ENCODE data around the gene C20orf204.
A peak's percentile ranks its signal among the peaks of the same experiment; 100 is the strongest.

The C20orf204 gene

GRCh38 chr20:64055396-64055892 lies 19.5 kb downstream of the C20orf204 start:
- no peak overlapping the region for H3K9ac ChIP-seq (ENCODE audit: insufficient read length)
- no peaks in the 10 kb centered on the region for H3K36me3 ChIP-seq (ENCODE audit: insufficient read depth, low read length)
- H3K9me3 ChIP-seq (ENCODE audit: low read depth, low read length) = no peaks in the 10 kb centered on the region
- no peak overlapping the region; the same call in 1 of the 2 replicates for H3K27ac ChIP-seq
- H3K4me3 ChIP-seq = no peak overlapping the region
- TF ChIP-seq POLR2AphosphoS5 (IDR thresholded peaks at IDR 0.05; ENCODE audit: borderline replicate concordance, low read depth, low read length) (no peak), EZH2 (IDR thresholded peaks at IDR 0.05) (no peak), FOXP2 (optimal IDR thresholded peaks at IDR 0.05; ENCODE audit: control extremely low read depth, extremely low read length, insufficient read depth) (no peak)
- DNase-seq (ENCODE audit: low read depth, low spot score) = no peak

- no peaks in the 10 kb centered on the region for H3K9me3 ChIP-seq (ENCODE audit: low read depth, low read length)
- H3K9ac ChIP-seq (ENCODE audit: insufficient read length) = no peak overlapping the region
- H3K36me3 ChIP-seq (ENCODE audit: insufficient read depth, low read length) = no peaks in the 10 kb centered on the region
- TF ChIP-seq FOXP2 (optimal IDR thresholded peaks at IDR 0.05; ENCODE audit: control extremely low read depth, extremely low read length, insufficient read depth) = no peak
- TF ChIP-seq POLR2AphosphoS5 (IDR thresholded peaks at IDR 0.05; ENCODE audit: borderline replicate concordance, low read depth, low read length) = no peak
- no peak for TF ChIP-seq EZH2 (IDR thresholded peaks at IDR 0.05)
- no peak for DNase-seq (ENCODE audit: low read depth, low spot score)
- H3K27ac ChIP-seq = no peak overlapping the region
- H3K4me3 ChIP-seq = no peak overlapping the region
Measured at GRCh38 chr20:64055893-64056638, 20.1 kb downstream of the C20orf204 start.

DNA sequence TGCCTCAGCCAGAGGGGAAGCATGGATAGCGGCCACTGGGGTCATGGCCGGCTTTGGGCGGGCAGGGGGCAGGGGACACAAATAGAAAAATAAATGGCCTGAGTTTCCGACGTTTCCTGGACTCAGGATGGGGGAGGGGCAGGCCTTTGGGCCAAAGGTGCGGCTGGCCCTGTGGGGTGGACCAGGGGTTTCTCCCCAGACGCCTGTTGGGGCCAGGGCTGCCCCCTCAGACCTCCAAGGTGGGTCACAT lies 20.6 kb downstream of the C20orf204 start:
- no peak overlapping the region for H3K9ac ChIP-seq (ENCODE audit: insufficient read length)
- no peak for TF ChIP-seq POLR2AphosphoS5 (IDR thresholded peaks at IDR 0.05; ENCODE audit: borderline replicate concordance, low read depth, low read length)
- no peak for TF ChIP-seq EZH2 (IDR thresholded peaks at IDR 0.05)
- TF ChIP-seq FOXP2 (optimal IDR thresholded peaks at IDR 0.05; ENCODE audit: control extremely low read depth, extremely low read length, insufficient read depth) = no peak
- DNase-seq (ENCODE audit: low read depth, low spot score) = no peak
- H3K9me3 ChIP-seq (ENCODE audit: low read depth, low read length) = no peaks in the 10 kb centered on the region
- no peak overlapping the region for H3K4me3 ChIP-seq
- no peak overlapping the region; the same call in 1 of the 2 replicates for H3K27ac ChIP-seq
- H3K36me3 ChIP-seq (ENCODE audit: insufficient read depth, low read length) = no peaks in the 10 kb centered on the region

DNA sequence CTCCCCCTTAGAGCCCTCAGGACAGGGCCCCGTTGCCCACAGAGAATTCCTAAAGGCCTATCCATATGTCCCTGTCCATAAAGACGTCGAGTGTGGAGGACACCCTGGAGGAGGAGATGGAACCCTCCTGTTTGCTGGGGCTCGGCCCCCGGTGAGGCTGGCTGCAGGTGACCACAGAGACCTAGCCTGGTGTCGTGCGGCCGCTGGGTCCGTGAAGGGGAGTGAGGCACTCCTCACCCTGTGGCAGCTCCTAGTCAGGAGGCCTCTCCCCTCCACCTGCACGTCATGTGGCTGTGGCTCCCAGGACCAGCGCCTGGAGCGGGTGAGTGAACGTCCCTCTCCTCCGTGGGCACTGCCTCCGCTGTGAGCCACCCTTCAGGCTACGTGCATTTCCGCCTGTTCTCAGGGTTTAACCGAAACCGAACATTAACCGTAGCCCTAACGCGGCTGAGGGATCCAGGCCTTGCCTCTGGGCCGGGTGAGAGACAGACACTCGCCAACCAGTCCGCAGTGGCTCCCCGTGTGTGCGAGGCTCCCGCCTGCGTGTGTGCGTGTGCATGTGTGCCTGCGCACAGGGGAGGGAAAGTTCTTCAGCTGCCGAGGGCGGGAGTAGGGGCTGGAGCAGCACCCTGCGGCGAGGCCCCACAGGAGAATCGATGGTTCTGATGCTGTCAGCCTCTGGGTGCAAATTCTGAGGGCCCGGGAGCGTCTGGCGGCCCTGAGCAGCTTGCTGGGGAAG lies 21.1 kb downstream of the C20orf204 start:
- H3K9ac ChIP-seq (ENCODE audit: insufficient read length) = no peak overlapping the region
- no peaks in the 10 kb centered on the region for H3K9me3 ChIP-seq (ENCODE audit: low read depth, low read length)
- H3K27ac ChIP-seq = peak overlapping the region; percentile 62
- no peak for TF ChIP-seq FOXP2 (optimal IDR thresholded peaks at IDR 0.05; ENCODE audit: control extremely low read depth, extremely low read length, insufficient read depth)
- no peak for TF ChIP-seq POLR2AphosphoS5 (IDR thresholded peaks at IDR 0.05; ENCODE audit: borderline replicate concordance, low read depth, low read length)
- no peak for TF ChIP-seq EZH2 (IDR thresholded peaks at IDR 0.05)
- H3K4me3 ChIP-seq = no peak overlapping the region
- no peaks in the 10 kb centered on the region for H3K36me3 ChIP-seq (ENCODE audit: insufficient read depth, low read length)
- no peak for DNase-seq (ENCODE audit: low read depth, low spot score)

DNA sequence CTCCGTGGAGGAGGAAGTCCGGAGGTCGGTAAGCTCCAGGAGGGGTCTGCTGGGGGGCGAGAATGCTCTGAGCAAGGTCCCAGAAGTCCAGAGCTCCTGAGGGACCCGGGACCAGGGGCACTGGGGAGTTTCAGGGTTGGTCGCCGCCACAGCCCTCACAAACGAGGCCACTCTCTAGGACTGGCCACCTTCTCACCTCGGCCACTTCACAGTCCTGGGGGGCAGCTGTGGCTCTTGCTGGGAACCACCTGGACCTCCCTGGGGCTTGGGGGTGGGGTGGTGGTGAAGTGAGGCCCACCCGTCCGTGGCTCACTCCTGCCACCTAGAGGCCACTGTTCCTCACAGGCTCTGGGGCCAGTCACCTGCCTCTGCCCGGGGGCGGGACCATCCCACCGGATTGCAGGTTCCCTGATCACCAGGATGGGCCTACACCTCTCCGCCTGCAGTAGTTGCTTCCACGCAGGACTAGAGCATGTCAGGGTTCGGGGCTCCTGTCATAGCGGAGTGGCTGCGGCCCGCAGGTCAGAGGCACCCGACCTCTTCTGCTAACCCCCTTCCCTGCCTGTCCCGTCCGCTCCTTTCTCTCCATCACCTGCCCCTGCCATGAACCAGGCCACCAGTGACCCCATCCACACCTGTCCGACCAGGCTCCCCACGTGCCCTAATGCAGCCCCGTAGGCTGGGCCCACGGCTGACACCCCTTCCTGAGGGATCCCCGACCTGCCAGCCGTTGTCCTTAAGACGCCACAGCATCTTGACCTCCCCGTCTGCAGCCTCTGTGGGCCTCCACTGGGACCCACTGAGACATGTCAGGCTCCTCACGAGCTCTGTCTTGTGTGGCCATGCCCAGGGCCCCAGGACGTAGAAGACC lies 21.9 kb downstream of the C20orf204 start:
- H3K27ac ChIP-seq = no peak overlapping the region; the same call in 1 of the 2 replicates
- no peak for DNase-seq (ENCODE audit: low read depth, low spot score)
- no peak overlapping the region for H3K9ac ChIP-seq (ENCODE audit: insufficient read length)
- H3K9me3 ChIP-seq (ENCODE audit: low read depth, low read length) = no peaks in the 10 kb centered on the region
- no peak for TF ChIP-seq FOXP2 (optimal IDR thresholded peaks at IDR 0.05; ENCODE audit: control extremely low read depth, extremely low read length, insufficient read depth)
- TF ChIP-seq EZH2 (IDR thresholded peaks at IDR 0.05) = no peak
- TF ChIP-seq POLR2AphosphoS5 (IDR thresholded peaks at IDR 0.05; ENCODE audit: borderline replicate concordance, low read depth, low read length) = no peak
- no peaks in the 10 kb centered on the region for H3K36me3 ChIP-seq (ENCODE audit: insufficient read depth, low read length)
- H3K4me3 ChIP-seq = no peak overlapping the region

DNA sequence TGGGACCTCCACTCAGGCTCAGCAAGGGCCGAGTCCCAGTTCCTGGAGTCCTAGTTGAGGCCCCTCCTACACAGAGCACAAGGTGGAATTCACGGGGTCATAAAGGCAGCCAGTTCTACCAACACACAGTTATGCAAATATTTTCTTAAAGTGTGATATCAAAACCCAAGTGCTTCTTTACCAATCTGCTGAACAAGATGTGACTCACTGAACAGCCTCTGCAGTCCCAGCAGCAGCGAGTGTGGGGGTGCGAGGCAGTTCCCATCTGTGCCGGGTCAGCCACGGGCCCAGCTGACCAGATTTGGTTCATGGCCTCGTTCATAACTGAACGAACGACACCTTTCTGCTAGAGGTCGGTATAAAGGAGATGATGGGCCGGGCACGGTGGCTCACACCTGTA lies 22.6 kb downstream of the C20orf204 start:
- no peaks in the 10 kb centered on the region for H3K36me3 ChIP-seq (ENCODE audit: insufficient read depth, low read length)
- no peak for DNase-seq (ENCODE audit: low read depth, low spot score)
- H3K9ac ChIP-seq (ENCODE audit: insufficient read length) = no peak overlapping the region
- H3K4me3 ChIP-seq = no peak overlapping the region
- H3K9me3 ChIP-seq (ENCODE audit: low read depth, low read length) = no peaks in the 10 kb centered on the region
- no peak overlapping the region for H3K27ac ChIP-seq
- TF ChIP-seq FOXP2 (optimal IDR thresholded peaks at IDR 0.05; ENCODE audit: control extremely low read depth, extremely low read length, insufficient read depth) (no peak), POLR2AphosphoS5 (IDR thresholded peaks at IDR 0.05; ENCODE audit: borderline replicate concordance, low read depth, low read length) (no peak), EZH2 (IDR thresholded peaks at IDR 0.05) (no peak)

DNA sequence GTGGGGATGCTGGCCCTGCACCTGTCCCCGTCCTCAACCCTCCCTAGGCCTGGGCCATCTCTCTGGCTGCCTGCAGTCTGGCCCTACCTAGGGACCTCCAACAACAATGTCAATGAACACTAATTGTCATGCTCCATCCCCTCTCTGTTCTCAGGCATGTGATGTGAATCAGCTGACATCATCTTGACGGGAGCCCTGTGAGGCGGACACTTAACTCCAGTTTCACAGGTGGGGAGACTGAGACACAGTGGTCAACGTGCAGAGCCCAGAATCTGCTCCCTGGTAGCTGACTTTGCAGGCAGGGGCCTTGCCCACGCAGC lies 26.3 kb downstream of the C20orf204 start:
- Histone ChIP-seq H3K27ac (peak overlapping the region; percentile 26; the same call in 1 of the 2 replicates), H3K4me3 (peak overlapping the region; percentile 87; the same call in 1 of the 2 replicates), H3K36me3 (ENCODE audit: insufficient read depth, low read length) (no peaks in the 10 kb centered on the region), H3K9ac (ENCODE audit: insufficient read length) (peak overlapping the region; percentile 78), H3K9me3 (ENCODE audit: low read depth, low read length) (no peaks in the 10 kb centered on the region)
- TF ChIP-seq FOXP2 (optimal IDR thresholded peaks at IDR 0.05; ENCODE audit: control extremely low read depth, extremely low read length, insufficient read depth) (no peak), POLR2AphosphoS5 (IDR thresholded peaks at IDR 0.05; ENCODE audit: borderline replicate concordance, low read depth, low read length) (no peak), EZH2 (IDR thresholded peaks at IDR 0.05) (no peak)
- no peak for DNase-seq (ENCODE audit: low read depth, low spot score)
